SU-DHL-6 (cell line): ENCODE results near the gene POMT2.

Source experiments
- CTCF ChIP-seq: fragments of 200-600 bp; sonication (generic); IDR thresholded peaks from one replicate; pipeline ENCODE4 v1.5.1; 2017; ENCODE audit warnings: antibody characterized with exemption, mild to moderate bottlenecking, low read length, moderate library complexity; ENCODE audit not compliant: insufficient read depth, poor library complexity, severe bottlenecking
- EZH2phosphoT487 ChIP-seq: fragments of 200-600 bp; sonication (generic), shearing (Covaris generic); conservative IDR thresholded peaks from 2 replicates; pipeline ENCODE4 v1.6.1; 2018; ENCODE audit warnings: mild to moderate bottlenecking, antibody characterized with exemption, low read length, moderate library complexity, mixed read lengths

GRCh38 chr14:77276295-77276935, 44.3 kb downstream of the POMT2 start:
- TF ChIP-seq CTCF (no peak), EZH2phosphoT487 (no peak)
